OCI-LY7 (cell line): Measurements from ENCODE around the gene FAM199X. TPM values are rescaled to one million over a fixed set of nuclear protein-coding genes. Genes with fewer than 3 reads are reported as not detected.
"Not testable (repeated sequence)": the region's sequence is repeated elsewhere in the genome, so short reads cannot be mapped to it uniquely, and the experiment has no call there.

Experiments
- BruUV-seq: library from RNA; stranded (reverse); fragments of 400-500 nt; replicated peaks from 2 replicates; lab custom pipeline; 2021; lab: Mats Ljungman, UMichigan
- CTCF ChIA-PET: fragments of 300-600 bp; sonication (Branson Sonifier 250); formaldehyde crosslinking; loops from one replicate; lab custom pipeline; 2022; ENCODE audit warnings: antibody characterized with exemption; ENCODE audit not compliant: unreplicated experiment; lab: Charles Lee
- POLR2A ChIA-PET: fragments of 300-600 bp; sonication (Branson Sonifier 250); formaldehyde crosslinking; loops from one replicate; lab custom pipeline; 2022; ENCODE audit warnings: antibody characterized with exemption; lab: Charles Lee
- DNase-seq: peaks from one replicate; pipeline ENCODE4 v3.0.0-alpha.2; 2015; ENCODE audit warnings: low spot score
- H2AFZ ChIP-seq: fragments of 200-600 bp; sonication (generic), shearing (Covaris generic); 2 replicates; pipeline ENCODE4 v1.6.1; 2014; ENCODE audit warnings: mild to moderate bottlenecking, antibody characterized with exemption, low read length, moderate library complexity
- H3K27ac ChIP-seq: fragments of 200-600 bp; sonication (generic); 2 replicates; pipeline ENCODE4 v1.5.1; 2014; ENCODE audit warnings: mixed run types, low read depth, mild to moderate bottlenecking, moderate library complexity, low read length, inconsistent platforms; ENCODE audit not compliant: poor library complexity, severe bottlenecking
- H3K36me3 ChIP-seq: fragments of 200-600 bp; sonication (generic); 2 replicates; pipeline ENCODE4 v1.6.1; 2014; ENCODE audit warnings: mild to moderate bottlenecking, antibody characterized with exemption, low read length, moderate library complexity, mixed read lengths; ENCODE audit not compliant: insufficient read depth
- H3K4me1 ChIP-seq: fragments of 200-600 bp; sonication (generic); 2 replicates; pipeline ENCODE4 v1.5.1; 2014; ENCODE audit warnings: mild to moderate bottlenecking, low read length; ENCODE audit not compliant: insufficient read depth, poor library complexity, severe bottlenecking
- H3K4me2 ChIP-seq: fragments of 200-600 bp; sonication (generic); 2 replicates; pipeline ENCODE4 v1.6.1; 2014; ENCODE audit warnings: mild to moderate bottlenecking, low read length
- H3K4me3 ChIP-seq: fragments of 200-600 bp; sonication (generic); 2 replicates; pipeline ENCODE4 v1.5.1; 2014; ENCODE audit warnings: mild to moderate bottlenecking, low read depth, low read length; ENCODE audit not compliant: poor library complexity, severe bottlenecking
- H3K79me2 ChIP-seq: fragments of 200-600 bp; sonication (generic); 2 replicates; pipeline ENCODE4 v1.6.1; 2016; ENCODE audit warnings: low read depth, mild to moderate bottlenecking, low read length, moderate library complexity, mixed read lengths; ENCODE audit not compliant: insufficient read depth
- H3K9me2 ChIP-seq: fragments of 200-600 bp; sonication (generic); 2 replicates; pipeline ENCODE4 v1.6.1; 2016; ENCODE audit warnings: mild to moderate bottlenecking, low read length, mixed read lengths; ENCODE audit not compliant: insufficient read depth
- H3K9me3 ChIP-seq: fragments of 200-600 bp; sonication (generic); 2 replicates; pipeline ENCODE4 v1.6.1; 2014; ENCODE audit warnings: mild to moderate bottlenecking, mixed run types, low read length, mixed read lengths
- H4K20me1 ChIP-seq: fragments of 200-600 bp; sonication (generic); 2 replicates; pipeline ENCODE4 v1.6.1; 2014; ENCODE audit warnings: mild to moderate bottlenecking, antibody characterized with exemption, low read length, moderate library complexity, mixed read lengths; ENCODE audit not compliant: insufficient read depth
- CTCF ChIP-seq: fragments of 200-600 bp; sonication (generic); conservative IDR thresholded peaks from 2 replicates; pipeline ENCODE4 v1.5.1; 2014; ENCODE audit warnings: mild to moderate bottlenecking, antibody characterized with exemption, low read length, moderate library complexity, mixed read lengths
- EZH2phosphoT487 ChIP-seq: fragments of 200-600 bp; sonication (generic); IDR thresholded peaks from 2 replicates; pipeline ENCODE4 v1.6.1; 2018; ENCODE audit warnings: low read depth, borderline replicate concordance, mild to moderate bottlenecking, mixed run types, antibody characterized with exemption, low read length, moderate library complexity, mixed read lengths
- intact Hi-C: fragments of 100-400 bp; cut with micrococcal nuclease; formaldehyde crosslinking; loops from one replicate; pipeline ENCODE4 v1.10.0; 2022; ENCODE audit not compliant: unreplicated experiment
- total RNA-seq, 2 experiments: library from RNA; depleted of rRNA in 1 of 2; stranded (reverse); fragments of >200 nt in 1 of 2; shearing (Covaris generic) in 1 of 2; gene quantifications; 2 replicates each; pipeline ENCODE4 v1.2.3, GENCODE V29; 2014 to 2022

FAM199X gene
- total RNA-seq, 2 experiments from 2014 or later = 10.6 to 19.2 TPM

GRCh38 chrX:104195489-104196084, 29.3 kb downstream of the FAM199X start:
- no peak overlapping the region for H3K4me3 ChIP-seq
- H3K79me2 ChIP-seq = no peaks in the 10 kb centered on the region
- POLR2A ChIA-PET = interaction anchor here (1.1 kb wide), 1 partner anchor 47 kb away, joined by 3 read pairs; no protein-coding TSS in a partner anchor
- H3K9me3 ChIP-seq = no peaks in the 10 kb centered on the region
- no TSS peak for BruUV-seq
- no peak overlapping the region for H3K27ac ChIP-seq
- H3K36me3 ChIP-seq = peaks cover 26% of the 10 kb centered on the region
- intact Hi-C loops = no loop called here
- H4K20me1 ChIP-seq = no peaks in the 10 kb centered on the region
- H3K9me2 ChIP-seq = no peaks in the 10 kb centered on the region
- no peak overlapping the region for H3K4me2 ChIP-seq
- peak; percentile 35 for DNase-seq
- no peak overlapping the region for H2AFZ ChIP-seq
- CTCF ChIA-PET = no interaction called here
- no peaks in the 10 kb centered on the region for H3K4me1 ChIP-seq
- no peak for TF ChIP-seq EZH2phosphoT487
- TF ChIP-seq CTCF = peak; percentile 80

- CTCF ChIA-PET = no interaction called here
- DNase-seq = no peak
- no peaks in the 10 kb centered on the region for H4K20me1 ChIP-seq
- no peaks in the 10 kb centered on the region for H3K4me1 ChIP-seq
- H3K79me2 ChIP-seq = no peaks in the 10 kb centered on the region
- H3K36me3 ChIP-seq = no peaks in the 10 kb centered on the region
- no peaks in the 10 kb centered on the region for H3K9me3 ChIP-seq
- TF ChIP-seq EZH2phosphoT487 = no peak
- no peak for TF ChIP-seq CTCF
- H2AFZ ChIP-seq = no peak overlapping the region
- intact Hi-C loops = no loop called here
- H3K4me2 ChIP-seq = no peak overlapping the region
- POLR2A ChIA-PET = no interaction called here
- no peak overlapping the region for H3K27ac ChIP-seq
- H3K9me2 ChIP-seq = no peaks in the 10 kb centered on the region
- no TSS peak for BruUV-seq
- no peak overlapping the region for H3K4me3 ChIP-seq
These were observed 39.3 kb downstream of the FAM199X start for GRCh38 chrX:104205548-104205947.

DNA sequence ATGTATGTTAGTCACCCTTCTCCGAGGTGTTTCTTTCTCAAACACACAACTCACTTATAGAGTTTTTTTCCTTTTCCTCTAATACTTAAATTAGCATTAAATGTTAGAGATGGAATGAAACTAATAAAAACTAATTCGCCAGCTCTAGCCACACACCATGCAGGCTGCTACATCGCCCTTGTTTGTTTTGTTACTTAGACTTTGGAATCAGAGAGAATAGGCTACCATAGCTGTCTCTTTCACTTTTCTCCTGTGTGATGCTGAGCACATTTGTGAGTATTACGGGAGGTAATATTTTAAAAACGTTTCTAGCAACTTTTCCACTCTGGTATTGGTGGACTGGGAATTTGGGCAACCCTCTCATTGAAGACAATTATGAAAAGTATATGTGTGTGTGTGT, 44.9 kb downstream of the FAM199X start:
- H3K4me2 ChIP-seq = no peak overlapping the region
- H3K9me3 ChIP-seq = no peaks in the 10 kb centered on the region
- no peak overlapping the region for H3K27ac ChIP-seq
- TF ChIP-seq EZH2phosphoT487 = no peak
- no peak for TF ChIP-seq CTCF
- H3K79me2 ChIP-seq = no peaks in the 10 kb centered on the region
- H3K9me2 ChIP-seq = no peaks in the 10 kb centered on the region
- H3K36me3 ChIP-seq = no peaks in the 10 kb centered on the region
- no peaks in the 10 kb centered on the region for H3K4me1 ChIP-seq
- no peaks in the 10 kb centered on the region for H4K20me1 ChIP-seq
- no peak overlapping the region for H2AFZ ChIP-seq
- H3K4me3 ChIP-seq = no peak overlapping the region
- ChIA-PET POLR2A (no interaction called here), CTCF (no interaction called here)
- intact Hi-C loops = no loop called here
- DNase-seq = no peak
- BruUV-seq = no TSS peak

- H2AFZ ChIP-seq, H3K4me1 ChIP-seq, DNase-seq, H3K9me3 ChIP-seq, intact Hi-C loops, H3K27ac ChIP-seq, H3K36me3 ChIP-seq, H3K9me2 ChIP-seq, H3K4me2 ChIP-seq, H3K79me2 ChIP-seq, CTCF ChIA-PET, BruUV-seq, H3K4me3 ChIP-seq, H4K20me1 ChIP-seq: not testable (repeated sequence)
- POLR2A ChIA-PET = interaction anchor here (0.6 kb wide), 1 partner anchor 395 kb away, joined by 3 read pairs; no protein-coding TSS in a partner anchor
These were observed 63.8 kb downstream of the FAM199X start for GRCh38 chrX:104230060-104230459.
